ENCODE measurements around the gene MT1H.
A peak's percentile ranks its signal among the peaks of the same experiment; 100 is the strongest.
"Not testable (repeated sequence)": the region's sequence is repeated elsewhere in the genome, so short reads cannot be mapped to it uniquely, and the experiment has no call there.

The MT1H gene

DNA sequence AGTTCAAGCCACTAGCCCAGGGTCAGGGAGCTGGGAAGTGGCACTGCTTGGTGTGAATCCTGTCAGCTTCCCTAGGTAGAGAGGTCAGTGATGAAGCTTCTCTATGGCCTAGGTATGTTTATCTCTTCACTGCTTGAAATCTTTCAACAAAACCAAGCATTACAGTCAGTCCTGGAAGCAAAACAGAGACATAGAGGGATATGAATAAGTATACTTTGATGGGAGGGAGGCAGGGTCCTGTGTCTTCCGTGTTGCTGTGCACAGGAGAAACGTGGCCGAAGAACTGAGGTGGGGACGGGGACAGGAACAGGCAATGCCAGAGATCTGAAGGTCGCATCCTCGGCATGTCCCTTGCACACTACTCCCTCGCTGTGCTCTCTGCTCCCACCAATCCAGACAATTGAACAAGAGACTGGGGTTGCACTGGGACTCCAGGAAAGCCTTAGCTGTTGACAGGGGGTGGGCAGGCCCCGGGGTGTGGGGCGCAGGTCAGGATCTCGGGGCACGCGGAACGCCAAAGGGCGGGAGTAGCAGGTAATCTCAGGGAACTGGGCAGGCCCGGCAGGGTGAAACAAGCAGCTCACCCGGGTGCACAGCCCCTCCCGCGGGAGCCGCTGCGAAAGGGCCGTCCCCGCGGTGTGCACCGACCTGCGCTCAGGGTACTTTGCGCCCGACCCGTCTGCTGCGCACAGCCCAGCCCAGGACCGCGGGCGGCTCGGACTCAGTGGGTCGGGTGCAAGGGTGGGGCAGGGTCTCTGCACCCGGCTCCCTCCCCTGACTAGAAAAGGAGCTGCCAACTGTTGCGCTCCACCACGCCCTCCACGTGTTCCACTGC, at the start of gene MT1H:
MT1H (plus strand) TSS at position 810 of the 835 bp plus-strand sequence. CDS start 71 bp downstream, outside the sequence.
- Histone ChIP-seq H3K27ac (no peak within 1 kb of the TSS), H3K4me3 (peak within 1 kb of the TSS in 1 of 7 experiments; percentile 2)

DNA sequence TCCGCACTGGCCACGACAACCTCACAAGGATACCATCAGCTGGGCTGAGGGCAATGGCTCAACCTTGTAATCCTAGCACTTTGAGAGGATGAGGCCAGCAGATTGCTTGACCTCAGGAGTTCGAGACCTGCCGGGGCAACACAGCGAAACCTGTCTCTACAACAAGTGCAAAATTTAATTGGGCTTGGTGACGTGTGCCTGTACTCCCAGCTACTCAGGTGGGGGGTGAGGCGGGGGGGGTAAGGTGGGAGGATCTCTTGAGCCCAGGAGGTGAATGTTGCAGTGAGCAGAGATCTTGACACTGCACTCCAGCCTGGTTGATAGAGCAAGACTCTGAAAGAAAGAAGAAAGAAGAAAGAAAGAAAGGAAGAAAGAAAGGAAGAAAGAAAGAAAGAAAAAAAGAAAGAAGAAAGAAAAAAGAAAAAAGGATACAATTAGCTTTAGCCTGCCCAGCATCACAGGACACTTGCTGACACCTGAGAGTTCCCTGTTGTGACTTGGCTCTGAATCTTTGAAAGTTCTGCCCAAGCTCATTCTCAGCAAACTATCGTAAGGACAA, 49.2 kb upstream of the MT1H start:
- H3K4me3 ChIP-seq: no peak overlapping the region
- no peak overlapping the region for H3K27ac ChIP-seq

DNA sequence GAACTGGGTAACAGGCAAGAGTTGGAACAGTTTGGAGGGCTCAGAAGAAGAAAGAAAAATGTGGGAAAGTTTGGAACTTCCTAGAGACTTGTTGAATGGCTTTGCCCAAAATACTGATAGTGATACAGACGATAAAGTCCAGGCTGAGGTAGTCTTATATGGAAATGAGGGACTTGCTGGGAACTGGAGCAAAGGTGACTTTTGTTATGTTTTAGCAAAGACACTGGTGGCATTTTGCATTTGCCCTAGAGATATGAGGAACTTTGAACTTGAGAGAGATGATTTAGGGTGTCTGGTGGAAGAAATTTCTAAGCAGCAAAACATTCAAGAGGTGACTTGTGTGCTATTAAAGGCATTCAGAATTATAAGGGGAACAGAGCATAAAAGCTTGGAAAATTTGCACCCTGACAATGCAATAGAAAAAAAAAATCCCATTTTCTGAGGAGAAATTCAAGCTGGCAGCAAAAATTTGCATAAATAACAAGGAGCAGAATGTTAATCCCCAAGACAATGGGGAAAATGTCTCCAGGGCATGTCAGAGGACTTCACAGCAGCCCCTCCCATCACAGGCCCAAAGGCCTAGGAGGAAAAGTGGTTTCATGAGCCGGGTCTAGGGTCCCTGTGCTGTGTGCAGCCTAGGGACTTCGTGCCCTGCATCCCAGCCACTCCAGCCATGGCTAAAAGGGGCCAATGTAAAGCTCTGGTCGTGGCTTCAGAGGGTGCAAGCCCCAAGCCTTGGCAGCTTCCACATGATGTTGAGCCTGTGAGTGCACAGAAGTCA, 47.8 kb upstream of the MT1H start:
- not testable (repeated sequence) for H3K4me3 ChIP-seq, H3K27ac ChIP-seq

DNA sequence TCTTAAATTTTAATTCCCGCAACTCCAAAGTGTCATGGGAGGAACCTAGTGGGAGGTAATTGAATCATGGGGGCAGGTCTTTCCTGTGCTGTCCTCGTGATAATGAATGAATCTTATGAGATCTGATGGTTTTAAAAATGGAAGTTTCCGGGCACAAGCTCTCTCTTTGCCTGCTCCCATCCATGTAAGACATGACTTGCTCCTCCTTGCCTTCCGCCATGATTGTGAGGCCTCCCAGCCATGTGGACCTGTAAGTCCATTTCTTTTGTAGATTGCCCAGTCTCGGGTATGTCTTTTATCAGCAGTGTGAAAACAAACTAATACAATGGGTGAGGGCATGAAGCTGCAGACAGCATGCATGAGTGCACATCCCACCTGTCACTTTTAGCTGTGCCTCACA, 46.4 kb upstream of the MT1H start:
- H3K4me3 ChIP-seq, H3K27ac ChIP-seq: not testable (repeated sequence)

DNA sequence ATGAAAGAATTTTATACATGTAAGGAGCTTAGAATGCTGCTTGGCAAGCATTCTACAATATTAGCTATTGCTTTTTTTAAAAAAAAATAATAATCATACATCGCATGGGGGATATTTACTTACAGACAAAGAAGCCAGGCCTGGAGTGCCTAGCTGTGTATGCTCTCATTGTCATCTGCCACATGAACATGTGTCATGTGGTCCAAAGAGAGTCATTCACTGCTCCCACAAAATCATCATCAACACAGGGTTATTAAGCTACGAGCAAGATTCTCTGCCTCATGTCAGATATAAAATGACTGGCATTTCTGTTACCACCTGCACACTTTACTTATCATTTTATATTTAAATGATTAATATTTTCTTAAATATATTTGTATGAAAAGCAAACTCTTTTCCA, 46.0 kb upstream of the MT1H start:
- H3K27ac ChIP-seq: no peak overlapping the region

DNA sequence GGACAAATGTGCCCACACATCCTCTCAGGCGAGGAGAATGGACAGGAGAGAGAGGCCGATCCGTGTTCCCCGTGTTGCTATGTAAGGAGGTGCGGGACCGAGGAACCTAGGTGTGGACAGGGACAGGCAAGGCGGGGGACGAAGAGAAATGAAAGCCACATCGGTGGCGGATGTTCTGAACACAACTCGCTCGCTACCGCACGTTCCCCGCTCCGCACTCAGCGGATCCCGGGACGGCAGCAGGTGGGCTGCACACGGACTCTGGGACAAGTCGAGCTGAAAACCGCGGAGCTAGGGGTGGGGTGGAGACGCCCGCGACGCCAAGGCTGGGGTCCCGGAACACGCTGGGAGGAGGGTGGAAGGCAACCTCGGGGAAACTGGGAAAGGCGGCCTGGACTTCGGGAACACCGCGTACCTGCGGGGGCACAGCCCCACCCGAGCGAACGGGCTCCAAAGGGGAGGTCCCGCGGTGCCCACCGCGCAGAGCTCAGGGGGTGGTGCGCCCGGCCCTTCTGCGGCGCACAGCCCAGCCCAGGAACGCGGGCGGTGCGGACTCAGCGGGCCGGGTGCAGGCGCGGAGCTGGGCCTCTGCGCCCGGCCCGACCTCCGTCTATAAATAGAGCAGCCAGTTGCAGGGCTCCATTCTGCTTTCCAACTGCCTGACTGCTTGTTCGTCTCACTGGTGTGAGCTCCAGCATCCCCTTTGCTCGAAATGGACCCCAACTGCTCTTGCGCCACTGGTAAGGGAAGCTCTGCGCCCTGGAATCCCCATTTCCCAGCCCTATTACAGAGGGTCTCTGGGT, 44.3 kb upstream of the MT1H start, which contains the start of gene MT1E:
MT1E (plus strand) TSS at position 642 of the 803 bp plus-strand sequence; CDS start at position 713, 71 bp downstream.
- H3K4me3 ChIP-seq: peak within 1 kb of the TSS; percentile 30 to 65 (median 52)
- H3K27ac ChIP-seq: peak within 1 kb of the TSS; percentile 62 to 96 (median 85)

More for the DNA sequence above, 46.0 kb upstream of the MT1H start:
- H3K4me3 ChIP-seq: no peak overlapping the region

DNA sequence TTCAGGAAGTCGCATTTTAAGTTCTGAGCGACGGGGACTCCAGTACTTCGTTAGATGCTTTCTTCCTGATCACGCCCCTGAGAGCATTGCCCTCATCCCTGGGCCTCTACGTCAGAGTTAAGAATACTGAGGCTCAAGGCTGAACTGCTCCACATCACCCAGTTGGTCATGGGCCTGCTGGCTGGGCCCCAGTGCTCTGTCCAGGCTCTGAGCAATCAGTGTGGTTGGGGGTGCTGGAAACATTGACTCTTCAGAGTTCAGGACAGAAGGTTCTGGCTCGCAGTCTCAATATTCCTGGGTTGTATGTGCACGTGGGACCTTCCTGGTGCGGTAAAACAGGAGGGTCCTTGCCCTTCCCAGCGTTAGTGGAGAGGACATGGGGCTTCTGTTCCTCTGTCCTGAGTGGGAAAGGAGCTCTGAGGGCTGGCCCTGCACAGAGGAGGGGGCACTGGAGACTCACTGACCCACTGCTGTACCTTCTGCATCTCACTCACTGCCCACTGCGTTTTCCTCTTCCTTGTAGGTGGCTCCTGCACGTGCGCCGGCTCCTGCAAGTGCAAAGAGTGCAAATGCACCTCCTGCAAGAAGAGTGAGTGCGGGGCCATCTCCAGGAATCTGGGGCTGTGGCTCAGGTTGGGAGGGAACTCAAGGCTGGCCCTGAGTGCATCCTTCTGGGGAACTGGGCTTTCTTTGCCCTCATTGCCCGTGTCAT, 43.5 kb upstream of the MT1H start:
- Histone ChIP-seq H3K27ac (peak overlapping the region; percentile 62 to 96 (median 85)), H3K4me3 (peak overlapping the region; percentile 30 to 65 (median 52))

DNA sequence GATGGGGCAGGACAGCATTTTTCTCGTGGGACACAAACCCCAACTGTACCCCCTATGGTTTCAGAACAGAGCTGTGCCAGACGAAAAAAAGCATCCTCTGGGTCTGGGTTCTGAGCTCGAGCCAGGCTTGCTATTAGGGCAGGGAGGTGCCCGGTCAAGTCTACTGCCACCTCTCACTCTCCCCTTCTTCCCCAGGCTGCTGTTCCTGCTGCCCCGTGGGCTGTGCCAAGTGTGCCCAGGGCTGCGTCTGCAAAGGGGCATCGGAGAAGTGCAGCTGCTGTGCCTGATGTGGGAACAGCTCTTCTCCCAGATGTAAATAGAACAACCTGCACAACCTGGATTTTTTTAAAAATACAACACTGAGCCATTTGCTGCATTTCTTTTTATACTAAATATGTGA, 42.9 kb upstream of the MT1H start:
- Histone ChIP-seq H3K27ac (peak overlapping the region in 17 of 21 experiments; percentile 79 to 96 (median 88)), H3K4me3 (peak overlapping the region; percentile 30 to 65 (median 52))

DNA sequence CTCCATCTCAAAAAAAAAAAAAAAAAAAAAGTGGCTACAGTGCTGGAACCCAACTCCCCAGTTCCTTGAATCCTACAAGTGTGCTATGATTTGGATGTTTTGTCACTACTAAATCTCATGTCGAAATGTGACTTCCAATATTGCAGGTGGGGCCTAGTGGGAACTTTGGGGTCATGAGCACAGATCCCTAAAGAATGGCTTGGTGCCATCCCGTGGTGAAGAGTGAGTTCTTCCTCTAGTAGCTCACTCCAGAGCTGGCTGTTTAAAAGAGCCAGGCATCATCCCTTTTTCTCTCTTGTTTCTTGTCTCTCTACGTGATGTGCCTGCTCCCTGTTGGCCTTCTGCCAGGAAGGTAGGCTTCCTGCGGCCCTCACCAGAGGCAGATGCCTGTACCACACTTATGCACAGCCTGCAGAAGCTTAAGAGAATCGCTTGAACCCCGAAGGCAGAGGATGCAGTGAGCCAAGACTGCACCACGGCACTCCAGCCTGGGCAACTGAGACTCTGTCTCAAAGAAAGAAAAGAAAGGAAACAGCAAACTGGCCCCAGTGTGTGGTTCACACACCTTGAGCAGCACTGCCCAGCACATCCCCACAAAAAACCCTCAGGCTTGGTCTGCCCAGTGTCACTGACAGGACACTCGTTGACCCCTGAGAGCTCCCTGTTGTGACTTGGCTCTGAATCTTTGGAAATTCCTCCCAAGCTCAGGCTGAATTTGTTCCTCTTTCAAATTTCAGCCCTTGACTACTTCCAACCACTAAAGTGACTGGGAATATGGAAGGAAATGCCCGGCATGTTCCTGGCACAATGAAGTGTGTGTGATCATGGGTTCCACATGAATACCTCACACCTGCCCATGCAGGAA, 40.9 kb upstream of the MT1H start:
- peak overlapping the region in 4 of 21 experiments; percentile 3 to 41 (median 40) for H3K27ac ChIP-seq
- H3K4me3 ChIP-seq: no peak overlapping the region

DNA sequence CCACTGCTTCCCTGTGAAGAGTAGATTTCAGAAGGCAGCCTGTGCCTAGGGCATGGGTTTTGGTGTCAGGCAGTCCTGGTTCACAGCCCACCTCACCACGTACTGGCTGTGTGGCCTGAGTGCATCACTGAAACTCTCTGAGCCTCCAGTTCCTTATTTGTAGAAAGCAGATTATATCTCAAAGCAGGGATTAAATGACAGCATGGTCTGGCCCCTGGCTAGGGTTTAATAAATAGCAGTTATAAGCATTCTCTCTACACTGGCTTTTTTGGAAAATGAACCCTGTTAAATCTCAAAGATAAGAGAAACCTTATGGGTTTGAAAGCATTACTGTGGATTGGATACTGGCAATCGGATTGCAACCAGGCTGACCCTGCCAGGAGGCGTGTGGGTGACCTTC, 40.1 kb upstream of the MT1H start:
- Histone ChIP-seq H3K4me3 (no peak overlapping the region), H3K27ac (peak overlapping the region in 2 of 21 experiments; percentile 40)

DNA sequence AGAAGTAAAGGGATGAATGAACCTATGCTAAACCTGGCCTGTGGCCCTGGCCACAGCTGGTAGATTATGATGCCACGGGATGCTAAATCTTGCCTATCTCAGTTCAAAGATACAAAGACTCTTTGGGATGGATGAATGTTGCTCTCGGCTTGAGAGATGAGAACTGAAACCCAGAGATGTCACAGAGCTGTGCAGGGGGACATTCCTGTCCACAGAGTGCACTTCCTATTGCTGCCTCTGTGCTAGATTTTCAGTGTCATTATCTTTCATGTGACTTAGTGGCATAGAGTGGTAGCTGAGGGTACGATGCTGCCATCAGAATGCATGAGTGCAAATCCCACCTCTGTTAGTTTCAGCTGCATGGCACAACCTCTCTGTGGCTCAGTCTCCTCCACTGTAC, 39.5 kb upstream of the MT1H start:
- Histone ChIP-seq H3K4me3 (no peak overlapping the region), H3K27ac (no peak overlapping the region)

DNA sequence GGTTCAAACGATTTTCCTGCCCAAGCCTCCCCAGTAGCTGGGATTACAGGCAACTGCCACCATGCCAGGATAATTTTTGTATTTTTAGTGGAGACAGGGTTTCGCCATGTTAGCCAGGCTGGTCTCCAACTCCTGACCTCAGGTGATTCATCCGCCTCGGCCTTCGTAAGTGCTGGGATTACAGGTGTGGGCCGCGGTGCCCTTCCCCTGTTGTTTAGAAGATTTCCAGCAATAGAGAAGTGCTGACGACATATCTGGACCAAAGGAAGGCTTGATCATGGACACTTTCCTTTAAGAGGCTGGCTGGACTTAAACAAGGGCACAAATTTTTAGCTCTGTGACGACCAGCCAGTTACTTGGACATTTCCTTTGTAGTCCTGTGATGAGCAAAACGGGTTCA, 38.4 kb upstream of the MT1H start:
- Histone ChIP-seq H3K4me3 (no peak overlapping the region), H3K27ac (peak overlapping the region in 9 of 21 experiments; percentile 31 to 90 (median 66))

DNA sequence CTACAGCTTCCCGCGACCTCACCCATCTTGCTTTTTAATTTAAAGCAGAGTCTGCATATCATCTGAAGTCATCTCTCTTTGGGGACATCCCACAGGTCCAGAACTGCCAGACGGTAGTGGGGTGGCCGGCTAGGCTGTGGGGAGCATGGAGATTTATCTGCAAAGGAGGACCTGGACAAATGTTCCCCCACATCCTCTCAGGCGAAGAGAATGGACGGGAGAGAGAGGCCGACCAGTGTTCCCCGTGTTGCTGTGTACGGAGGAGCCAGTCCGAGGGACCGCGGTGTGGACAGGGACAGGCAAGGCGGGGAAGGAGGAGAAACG, 37.8 kb upstream of the MT1H start:
- Histone ChIP-seq H3K4me3 (peak overlapping the region; percentile 19 to 47 (median 32)), H3K27ac (peak overlapping the region in 19 of 21 experiments; percentile 22 to 90 (median 57))

DNA sequence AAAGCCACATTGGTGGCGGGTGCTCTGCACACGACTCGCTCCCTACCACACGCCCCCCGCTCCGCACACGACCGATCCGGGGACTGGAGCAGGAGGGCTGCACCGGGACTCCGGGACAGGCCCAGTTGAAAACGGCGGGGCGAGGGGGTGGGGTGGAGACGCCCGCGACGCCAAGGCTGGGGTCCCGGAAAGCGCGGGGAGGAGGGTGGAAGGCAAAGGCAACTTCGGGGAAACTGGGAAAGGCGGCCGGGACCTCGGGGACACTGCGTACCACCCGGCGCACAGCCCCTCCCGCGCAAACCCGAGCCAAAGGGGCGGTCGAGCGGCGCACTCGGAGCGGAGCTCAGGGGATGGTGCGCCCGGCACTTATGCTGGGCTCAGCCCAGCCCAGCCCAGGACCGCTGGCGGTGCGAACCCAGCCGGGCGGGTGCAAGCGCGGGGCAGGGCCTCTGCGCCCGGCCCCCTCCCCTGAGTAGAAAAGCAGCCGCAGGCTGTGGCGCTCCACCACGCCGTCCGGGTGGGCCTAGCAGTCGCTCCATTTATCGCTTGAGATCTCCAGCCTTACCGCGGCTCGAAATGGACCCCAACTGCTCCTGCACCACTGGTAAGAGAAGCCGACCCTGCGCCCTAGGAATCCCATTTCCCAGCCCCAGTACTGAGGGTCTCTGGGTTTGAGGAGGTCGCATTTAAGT, 37.3 kb upstream of the MT1H start, which contains the start of gene MT1M:
MT1M (plus strand) TSS at position 504 of the 692 bp plus-strand sequence; CDS start at position 577, 73 bp downstream.
- H3K4me3 ChIP-seq: peak within 1 kb of the TSS; percentile 19 to 47 (median 32)
- peak within 1 kb of the TSS in 19 of 21 experiments; percentile 31 to 90 (median 59) for H3K27ac ChIP-seq

DNA sequence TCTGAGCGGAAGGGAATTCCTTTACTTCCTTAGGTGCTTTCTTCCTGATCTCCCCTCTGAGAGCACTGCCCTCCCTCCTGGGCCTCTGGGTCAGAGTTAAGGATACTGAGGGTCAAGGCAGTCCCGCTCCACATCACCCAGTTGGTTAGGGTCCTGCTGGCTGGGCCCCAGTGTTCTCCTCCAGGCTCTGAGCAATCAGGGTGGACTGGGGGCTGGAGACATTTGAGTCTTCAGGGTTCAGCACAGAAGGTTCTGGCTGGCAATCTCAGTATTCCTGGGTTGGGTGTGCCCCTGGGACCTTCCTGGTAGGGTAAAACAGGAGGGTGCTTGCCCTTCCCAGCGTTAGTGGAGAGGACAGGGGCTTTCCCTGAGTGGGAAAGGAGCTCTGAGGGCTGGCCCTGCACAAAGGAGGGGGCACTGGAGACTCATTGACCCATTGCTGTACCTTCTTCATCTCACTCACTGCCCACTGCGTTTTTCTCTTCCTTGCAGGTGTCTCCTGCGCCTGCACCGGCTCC, 36.7 kb upstream of the MT1H start:
- Histone ChIP-seq H3K4me3 (peak overlapping the region; percentile 19 to 47 (median 32)), H3K27ac (peak overlapping the region in 16 of 21 experiments; percentile 31 to 90 (median 60))

DNA sequence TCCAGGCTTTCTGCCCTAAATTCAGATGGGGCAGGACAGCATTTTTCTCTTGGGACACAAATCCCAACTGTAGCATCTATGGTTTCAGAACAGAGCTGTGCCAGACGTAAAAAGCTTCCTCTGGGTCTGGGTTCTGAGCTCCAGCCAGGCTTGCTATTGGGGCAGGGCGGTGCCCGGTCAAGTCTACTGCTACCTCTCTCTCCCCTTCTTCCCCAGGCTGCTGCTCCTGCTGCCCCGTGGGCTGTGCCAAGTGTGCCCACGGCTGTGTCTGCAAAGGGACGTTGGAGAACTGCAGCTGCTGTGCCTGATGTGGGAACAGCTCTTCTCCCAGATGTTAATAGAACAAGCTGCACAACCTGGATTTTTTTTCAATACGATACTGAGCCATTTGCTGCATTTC, 36.1 kb upstream of the MT1H start:
- Histone ChIP-seq H3K27ac (peak overlapping the region in 8 of 21 experiments; percentile 11 to 90 (median 70)), H3K4me3 (peak overlapping the region in 2 of 7 experiments; percentile 6 to 47)
